Measurements from ENCODE around the gene LSR. TPM values are rescaled to one million over a fixed set of nuclear protein-coding genes. Genes with fewer than 3 reads are reported as not detected.

The LSR gene
- polyA plus RNA-seq, 1 donor from 2014 or later = not detected

DNA sequence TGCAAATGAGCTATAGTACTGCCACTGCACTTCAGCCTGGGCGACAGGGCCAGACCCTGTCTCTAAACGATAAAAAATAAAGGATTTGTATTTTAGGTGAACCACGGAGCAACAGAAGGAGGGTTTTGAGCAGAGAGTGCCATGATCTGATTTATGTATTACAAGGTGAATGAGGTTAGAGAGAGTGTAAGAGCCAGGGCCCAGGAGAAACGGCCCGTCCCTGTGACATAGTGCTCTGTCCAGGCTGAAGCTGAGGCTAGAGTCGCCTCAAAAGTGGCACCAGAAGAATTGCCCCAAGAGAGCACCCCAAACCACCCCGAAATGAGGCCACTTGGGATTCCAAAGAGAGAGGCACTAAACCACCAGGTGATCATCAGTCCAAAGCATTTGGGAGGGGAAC is 60.1 kb downstream of the LSR start:
- H3K36me3 ChIP-seq (ENCODE audit: insufficient read depth, low read length) = no peaks in the 10 kb centered on the region
- no peak overlapping the region for H3K4me2 ChIP-seq (ENCODE audit: low read length)
- no peaks in the 10 kb centered on the region for H3K27me3 ChIP-seq (ENCODE audit: insufficient read depth, low read depth, low read length)
- H4K20me1 ChIP-seq (ENCODE audit: insufficient read depth) = no peaks in the 10 kb centered on the region
- no peaks in the 10 kb centered on the region for H3K9me2 ChIP-seq (ENCODE audit: insufficient read depth, low read length)
- H3K79me2 ChIP-seq (replicated peaks; ENCODE audit: insufficient read depth, low read length) = no peaks in the 10 kb centered on the region
- no peak overlapping the region for H3K27ac ChIP-seq (ENCODE audit: low read length)
- H3K9me3 ChIP-seq (ENCODE audit: low read length) = no peaks in the 10 kb centered on the region
- no peak overlapping the region for H2AFZ ChIP-seq (ENCODE audit: low read depth, low read length)
- no peak overlapping the region for H3K9ac ChIP-seq (ENCODE audit: low read length)
- H3F3A ChIP-seq (ENCODE audit: insufficient read depth, low read length, poor library complexity, severe bottlenecking) = no peaks in the 10 kb centered on the region
- TF ChIP-seq EZH2 (IDR thresholded peaks at IDR 0.05; ENCODE audit: borderline replicate concordance, insufficient read depth, low read length, poor library complexity, severe bottlenecking) (no peak), RAD21 (conservative IDR thresholded peaks at IDR 0.05) (no peak), EP300 (conservative IDR thresholded peaks at IDR 0.05; ENCODE audit: poor library complexity, severe bottlenecking) (no peak), POLR2AphosphoS5 (IDR thresholded peaks at IDR 0.05) (no peak), CTCF (IDR thresholded peaks at IDR 0.05; ENCODE audit: poor library complexity, severe bottlenecking) (no peak), MXI1 (conservative IDR thresholded peaks at IDR 0.05; ENCODE audit: poor library complexity, severe bottlenecking) (no peak), TAF1 (IDR thresholded peaks at IDR 0.05; ENCODE audit: low read depth) (no peak), SMC3 (conservative IDR thresholded peaks at IDR 0.05; ENCODE audit: poor library complexity) (no peak)
- TF ChIP-seq, protein P1, sequence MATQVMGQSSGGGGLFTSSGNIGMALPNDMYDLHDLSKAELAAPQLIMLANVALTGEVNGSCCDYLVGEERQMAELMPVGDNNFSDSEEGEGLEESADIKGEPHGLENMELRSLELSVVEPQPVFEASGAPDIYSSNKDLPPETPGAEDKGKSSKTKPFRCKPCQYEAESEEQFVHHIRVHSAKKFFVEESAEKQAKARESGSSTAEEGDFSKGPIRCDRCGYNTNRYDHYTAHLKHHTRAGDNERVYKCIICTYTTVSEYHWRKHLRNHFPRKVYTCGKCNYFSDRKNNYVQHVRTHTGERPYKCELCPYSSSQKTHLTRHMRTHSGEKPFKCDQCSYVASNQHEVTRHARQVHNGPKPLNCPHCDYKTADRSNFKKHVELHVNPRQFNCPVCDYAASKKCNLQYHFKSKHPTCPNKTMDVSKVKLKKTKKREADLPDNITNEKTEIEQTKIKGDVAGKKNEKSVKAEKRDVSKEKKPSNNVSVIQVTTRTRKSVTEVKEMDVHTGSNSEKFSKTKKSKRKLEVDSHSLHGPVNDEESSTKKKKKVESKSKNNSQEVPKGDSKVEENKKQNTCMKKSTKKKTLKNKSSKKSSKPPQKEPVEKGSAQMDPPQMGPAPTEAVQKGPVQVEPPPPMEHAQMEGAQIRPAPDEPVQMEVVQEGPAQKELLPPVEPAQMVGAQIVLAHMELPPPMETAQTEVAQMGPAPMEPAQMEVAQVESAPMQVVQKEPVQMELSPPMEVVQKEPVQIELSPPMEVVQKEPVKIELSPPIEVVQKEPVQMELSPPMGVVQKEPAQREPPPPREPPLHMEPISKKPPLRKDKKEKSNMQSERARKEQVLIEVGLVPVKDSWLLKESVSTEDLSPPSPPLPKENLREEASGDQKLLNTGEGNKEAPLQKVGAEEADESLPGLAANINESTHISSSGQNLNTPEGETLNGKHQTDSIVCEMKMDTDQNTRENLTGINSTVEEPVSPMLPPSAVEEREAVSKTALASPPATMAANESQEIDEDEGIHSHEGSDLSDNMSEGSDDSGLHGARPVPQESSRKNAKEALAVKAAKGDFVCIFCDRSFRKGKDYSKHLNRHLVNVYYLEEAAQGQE (IDR thresholded peaks at IDR 0.05; ENCODE audit: borderline replicate concordance) = no peak
- H3K4me3 ChIP-seq (ENCODE audit: low read length) = no peak overlapping the region

GRCh38 chr19:35309481-35310279 is 60.9 kb downstream of the LSR start:
- H4K20me1 ChIP-seq (ENCODE audit: insufficient read depth) = no peaks in the 10 kb centered on the region
- H3K36me3 ChIP-seq (ENCODE audit: insufficient read depth, low read length) = no peaks in the 10 kb centered on the region
- no peaks in the 10 kb centered on the region for H3K27me3 ChIP-seq (ENCODE audit: insufficient read depth, low read depth, low read length)
- H3K4me2 ChIP-seq (ENCODE audit: low read length) = no peak overlapping the region
- H3K79me2 ChIP-seq (replicated peaks; ENCODE audit: insufficient read depth, low read length) = no peaks in the 10 kb centered on the region
- no peak overlapping the region for H3K4me3 ChIP-seq (ENCODE audit: low read length)
- H3K27ac ChIP-seq (ENCODE audit: low read length) = no peak overlapping the region
- H3F3A ChIP-seq (ENCODE audit: insufficient read depth, low read length, poor library complexity, severe bottlenecking) = no peaks in the 10 kb centered on the region
- H2AFZ ChIP-seq (ENCODE audit: low read depth, low read length) = no peak overlapping the region
- H3K9ac ChIP-seq (ENCODE audit: low read length) = no peak overlapping the region
- no peaks in the 10 kb centered on the region for H3K9me3 ChIP-seq (ENCODE audit: low read length)
- no peak for TF ChIP-seq POLR2AphosphoS5 (IDR thresholded peaks at IDR 0.05)
- TF ChIP-seq, protein P1 (IDR thresholded peaks at IDR 0.05; ENCODE audit: borderline replicate concordance) = no peak
- TF ChIP-seq RAD21 (conservative IDR thresholded peaks at IDR 0.05) = no peak
- no peak for TF ChIP-seq TAF1 (IDR thresholded peaks at IDR 0.05; ENCODE audit: low read depth)
- no peak for TF ChIP-seq SMC3 (conservative IDR thresholded peaks at IDR 0.05; ENCODE audit: poor library complexity)
- no peak for TF ChIP-seq EZH2 (IDR thresholded peaks at IDR 0.05; ENCODE audit: borderline replicate concordance, insufficient read depth, low read length, poor library complexity, severe bottlenecking)
- TF ChIP-seq CTCF (IDR thresholded peaks at IDR 0.05; ENCODE audit: poor library complexity, severe bottlenecking) = no peak
- no peak for TF ChIP-seq MXI1 (conservative IDR thresholded peaks at IDR 0.05; ENCODE audit: poor library complexity, severe bottlenecking)
- no peak for TF ChIP-seq EP300 (conservative IDR thresholded peaks at IDR 0.05; ENCODE audit: poor library complexity, severe bottlenecking)
- H3K9me2 ChIP-seq (ENCODE audit: insufficient read depth, low read length) = no peaks in the 10 kb centered on the region
